HG02870 (cell line): ENCODE data around the gene CAMK2G.
"Not testable (repeated sequence)": the region's sequence is repeated elsewhere in the genome, so short reads cannot be mapped to it uniquely, and the experiment has no call there.

Experiments used
- ATAC-seq: cut with Tn5 transposase; IDR thresholded peaks from one replicate; pipeline ENCODE4 v1.9.1; 2021; ENCODE audit warnings: mild to moderate bottlenecking, moderate library complexity; ENCODE audit not compliant: unreplicated experiment

Gene CAMK2G

DNA sequence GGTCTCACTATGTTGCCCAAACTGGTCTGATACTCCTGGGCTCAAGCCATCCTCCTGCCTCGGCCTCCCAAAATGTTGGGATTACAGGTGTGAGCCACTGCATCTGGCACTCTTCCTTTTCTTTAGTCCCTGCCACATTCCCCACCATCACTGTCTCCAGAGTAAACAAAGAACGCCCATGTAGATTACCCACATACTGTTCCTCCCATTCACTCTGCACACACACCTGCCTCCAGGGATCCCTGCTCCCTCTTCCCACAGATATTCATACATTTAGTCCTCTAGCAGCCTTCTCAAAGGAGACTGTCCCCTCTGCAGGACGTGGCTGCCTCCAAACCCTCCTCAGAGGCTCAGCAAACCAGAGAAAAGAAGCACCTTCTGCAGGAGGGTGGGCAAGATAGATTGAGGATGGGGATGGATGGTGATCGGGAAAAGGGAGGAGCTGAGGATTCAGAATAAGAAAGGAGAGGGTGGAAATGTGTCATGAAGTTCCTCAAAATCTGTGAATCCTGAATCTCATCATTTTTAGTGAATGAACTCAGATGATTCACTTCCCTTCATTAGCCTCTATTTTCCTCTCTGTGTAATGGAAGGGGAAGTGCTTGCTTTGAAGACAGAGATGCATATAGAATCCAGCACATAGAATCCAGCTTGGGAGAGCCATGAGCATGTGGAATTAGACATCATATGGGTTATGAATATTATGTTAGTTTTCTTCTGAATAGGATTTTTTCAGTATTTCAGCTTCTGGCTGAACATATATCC, 31.1 kb upstream of the CAMK2G start:
- no peak for ATAC-seq

DNA sequence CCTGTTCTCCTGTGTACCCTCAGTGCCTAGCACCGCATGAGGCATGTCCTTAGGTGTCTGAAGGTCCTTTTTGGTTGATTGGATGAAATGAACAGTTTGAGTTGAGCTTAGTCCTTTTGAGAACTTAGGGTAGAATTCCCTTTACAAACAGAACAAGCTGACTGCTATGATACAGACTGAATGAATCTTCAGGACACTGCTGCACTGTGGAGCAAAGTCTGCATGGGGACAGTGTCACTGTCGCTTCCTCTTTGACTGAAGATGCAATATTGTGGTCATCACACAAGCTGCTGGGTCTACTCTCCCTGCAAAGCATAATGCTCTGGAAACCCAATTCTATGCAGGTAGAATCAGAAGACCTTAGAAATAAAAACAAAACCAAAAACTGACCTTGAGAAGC, 28.0 kb upstream of the CAMK2G start:
- ATAC-seq, result no peak

DNA sequence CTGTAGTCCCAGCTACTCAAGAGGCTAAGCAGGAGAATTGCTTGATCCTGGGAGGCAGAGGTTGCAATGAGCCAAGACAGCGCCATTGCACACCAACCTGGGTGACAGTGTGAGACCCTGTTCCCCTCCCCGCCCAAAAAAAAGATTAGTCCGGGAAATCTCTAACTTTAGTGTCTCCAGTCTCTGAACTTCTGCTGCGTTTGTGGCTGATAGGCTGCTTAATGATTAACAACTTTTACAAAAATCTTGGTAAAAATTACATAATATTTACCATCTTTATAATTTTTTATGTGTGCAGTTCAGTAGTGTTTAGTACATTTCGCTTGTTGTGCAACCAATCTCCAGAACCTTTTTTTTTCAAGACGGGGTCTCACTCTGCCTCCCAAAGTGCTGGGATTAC, 26.9 kb upstream of the CAMK2G start:
- no peak for ATAC-seq

DNA sequence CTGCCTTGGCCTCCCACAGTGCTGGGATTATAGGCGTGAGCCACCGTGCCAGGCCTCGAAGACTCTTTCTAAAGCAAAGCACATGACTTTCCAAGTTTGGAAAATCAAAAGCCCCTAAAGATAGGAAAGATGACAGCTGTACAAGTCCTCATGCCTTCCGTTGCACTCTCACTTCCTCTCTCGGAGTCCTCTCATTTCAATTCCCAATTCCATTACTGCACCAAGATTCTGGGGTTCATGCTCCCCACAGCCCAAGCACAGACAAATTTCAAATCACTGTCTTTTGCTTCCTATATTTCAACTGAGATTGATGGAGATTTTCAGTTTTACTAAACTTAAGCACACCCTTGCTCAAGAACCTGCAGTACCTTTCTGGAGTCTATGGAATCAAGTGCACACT, 25.7 kb upstream of the CAMK2G start:
- ATAC-seq, result no peak

DNA sequence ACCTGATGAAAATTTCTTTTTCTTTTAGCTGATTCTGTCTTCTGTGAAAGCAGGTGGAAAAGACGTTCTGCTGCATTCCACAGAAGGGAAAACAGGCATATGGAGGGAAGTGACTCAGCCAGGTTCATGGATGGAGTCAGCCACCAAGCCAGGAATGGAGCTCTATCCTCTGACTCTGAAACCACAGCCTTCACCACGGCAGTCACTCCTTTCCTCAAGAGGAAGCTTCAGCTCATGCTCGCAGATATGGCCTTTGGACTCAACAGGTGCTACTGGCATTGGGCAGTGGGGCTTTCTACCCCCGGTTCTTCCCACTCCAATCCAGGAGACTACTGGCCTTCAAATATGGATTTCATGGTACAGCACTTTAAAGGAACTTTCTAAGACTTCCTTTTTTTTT, 25.1 kb upstream of the CAMK2G start:
- ATAC-seq, result no peak

DNA sequence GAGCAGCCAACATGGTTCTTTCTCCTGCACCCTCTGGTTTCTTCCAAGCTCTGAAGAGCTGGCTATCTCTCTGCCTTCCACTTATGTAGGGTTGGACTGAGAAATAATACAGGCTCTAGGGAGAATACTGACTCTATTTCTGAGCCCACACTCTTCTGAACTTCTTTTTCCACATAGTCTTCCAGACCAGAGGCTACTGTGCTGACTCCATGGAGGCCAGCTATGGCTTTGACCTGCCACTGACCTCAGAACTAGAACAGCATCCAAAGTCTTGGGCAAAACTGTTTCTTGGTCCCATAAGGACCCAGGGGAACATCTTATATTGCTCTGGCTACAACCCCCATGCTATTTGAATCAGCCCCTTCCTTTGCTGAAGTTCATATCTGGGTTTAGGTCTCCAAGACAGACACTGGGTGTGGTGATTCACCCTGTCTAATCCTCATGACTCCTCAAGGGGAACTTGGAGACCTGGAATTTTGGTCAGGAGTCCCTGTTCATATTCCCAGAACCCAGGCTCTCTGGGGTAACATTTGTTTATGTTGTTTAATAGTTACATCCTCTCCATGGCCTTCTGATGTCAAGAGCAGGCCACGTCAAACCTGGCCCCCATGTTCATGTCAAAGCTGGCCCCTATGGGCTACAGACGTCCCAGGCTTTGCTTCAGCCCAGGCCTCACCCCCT, 24.5 kb upstream of the CAMK2G start:
- ATAC-seq, result no peak

DNA sequence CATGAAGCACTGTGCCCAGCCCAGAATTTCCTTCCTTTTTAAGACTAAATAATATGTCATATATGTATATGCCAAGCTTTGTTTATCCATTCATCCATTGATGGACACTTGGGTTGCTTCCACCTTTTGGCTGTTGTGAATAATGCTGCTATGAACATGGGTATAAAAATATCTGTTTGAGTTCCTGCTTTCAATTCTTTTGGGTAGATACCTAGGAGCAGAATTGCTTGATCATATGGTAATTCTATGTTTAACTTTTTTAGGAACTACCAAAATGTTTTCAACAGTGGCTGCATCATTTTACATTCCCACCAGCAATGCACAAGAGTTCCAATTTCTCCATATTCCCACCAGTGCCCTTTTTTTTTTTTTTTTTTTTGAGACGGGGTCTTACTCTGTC, 23.3 kb upstream of the CAMK2G start:
- no peak for ATAC-seq

DNA sequence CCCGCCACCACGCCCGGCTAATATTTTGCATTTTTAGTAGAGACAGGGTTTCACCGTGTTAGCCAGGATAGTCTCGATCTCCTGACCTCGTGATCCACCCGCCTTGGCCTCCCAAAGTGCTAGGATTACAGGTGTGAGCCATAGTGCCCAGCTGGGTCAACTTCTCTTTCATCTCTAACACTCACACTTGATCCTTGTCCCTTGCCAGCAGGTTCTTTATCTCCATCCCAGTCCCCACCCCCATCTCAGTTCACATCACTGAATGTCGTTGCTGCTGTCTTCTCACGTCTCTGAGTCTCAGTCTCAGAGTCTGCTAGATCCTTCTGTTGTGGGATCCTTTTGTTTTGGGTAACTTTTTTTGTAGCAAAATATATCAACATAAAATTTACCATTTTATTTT, 21.0 kb upstream of the CAMK2G start:
- not testable (repeated sequence) for ATAC-seq

DNA sequence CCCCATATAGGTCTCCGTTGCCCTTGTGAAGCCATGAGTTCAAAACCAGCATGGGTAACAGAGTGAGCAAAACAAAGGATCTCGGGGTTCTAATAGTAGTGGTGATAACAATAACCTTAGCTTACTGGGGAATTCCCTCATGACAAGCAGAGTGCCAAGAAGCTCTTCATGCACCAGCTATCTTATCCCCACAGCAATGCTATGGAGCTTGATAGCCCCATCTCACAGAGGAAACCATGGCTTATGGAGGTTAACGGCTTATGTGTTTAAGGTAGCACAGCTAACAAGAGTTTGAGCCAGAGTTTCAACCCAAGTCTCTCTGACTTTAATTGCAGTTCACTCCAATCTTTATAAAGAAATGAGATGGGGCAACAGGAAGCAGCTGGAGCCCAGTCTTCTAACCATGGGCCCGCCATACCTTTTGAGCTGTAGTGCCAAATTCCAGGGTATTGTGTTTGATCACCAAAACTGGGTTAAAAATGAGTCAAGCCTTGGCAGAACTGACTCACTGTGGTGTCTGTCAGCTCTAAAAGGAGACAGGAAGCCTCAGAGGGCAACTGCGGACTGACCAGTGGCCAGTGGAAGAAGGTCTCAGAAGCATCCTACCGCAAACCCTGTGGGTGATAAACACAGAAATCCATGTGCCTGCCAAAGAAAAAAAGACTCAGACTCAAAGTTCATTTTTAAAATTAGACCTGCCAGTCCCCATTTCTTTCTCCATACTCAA, 20.1 kb upstream of the CAMK2G start:
- no peak for ATAC-seq

DNA sequence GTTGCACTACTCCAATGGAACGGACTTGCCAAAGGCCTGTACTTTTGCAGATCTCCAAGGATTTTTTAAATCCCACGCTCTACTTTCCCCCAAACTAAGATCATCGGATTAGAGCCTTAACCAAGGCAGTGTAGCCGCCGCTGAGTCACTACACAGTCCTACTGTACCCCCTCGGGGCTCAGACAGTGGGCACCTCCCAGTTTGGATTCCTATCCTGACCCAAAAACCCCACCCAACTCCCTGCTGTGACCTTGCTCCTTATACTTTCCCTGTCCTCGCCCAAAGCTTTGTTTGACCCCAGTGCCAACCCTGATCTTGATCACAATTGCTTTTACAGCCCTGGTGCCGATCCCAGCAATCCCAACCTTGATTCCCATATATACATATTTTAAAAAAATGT, 19.1 kb upstream of the CAMK2G start:
- no peak for ATAC-seq

DNA sequence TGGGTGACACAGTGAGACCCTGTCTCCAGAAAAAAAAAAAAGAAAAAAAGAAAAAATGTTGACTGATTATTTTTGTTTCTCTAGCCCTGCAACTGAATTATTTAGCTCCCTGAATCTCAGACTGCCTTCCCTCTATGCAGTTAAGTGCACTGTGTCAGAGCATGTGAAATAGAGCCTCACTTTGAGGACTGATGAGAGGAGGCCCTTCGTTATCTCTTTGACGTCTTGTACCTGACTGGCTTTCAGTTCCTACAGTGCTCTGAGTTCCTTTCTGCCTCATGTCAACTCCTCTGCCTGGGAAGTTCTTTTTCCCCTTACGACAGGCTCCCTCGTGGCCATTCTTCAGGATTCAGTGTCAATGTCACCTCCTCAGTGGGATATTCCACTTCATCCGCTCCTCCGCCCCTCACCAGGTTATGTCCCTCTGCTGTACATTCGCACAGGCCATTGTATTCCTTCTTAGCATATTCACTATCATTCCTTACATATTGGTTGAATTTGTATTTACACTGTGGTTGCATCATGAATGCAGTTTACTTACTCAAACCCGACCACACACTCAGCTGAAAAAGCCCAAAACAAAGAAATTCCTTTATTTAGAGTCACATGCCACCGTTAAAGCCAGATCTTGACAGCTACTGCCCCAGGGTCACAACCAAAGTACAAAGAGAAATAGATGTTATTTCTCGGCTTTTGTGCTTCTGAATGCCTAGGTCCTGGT, 18.1 kb upstream of the CAMK2G start:
- ATAC-seq, result no peak

DNA sequence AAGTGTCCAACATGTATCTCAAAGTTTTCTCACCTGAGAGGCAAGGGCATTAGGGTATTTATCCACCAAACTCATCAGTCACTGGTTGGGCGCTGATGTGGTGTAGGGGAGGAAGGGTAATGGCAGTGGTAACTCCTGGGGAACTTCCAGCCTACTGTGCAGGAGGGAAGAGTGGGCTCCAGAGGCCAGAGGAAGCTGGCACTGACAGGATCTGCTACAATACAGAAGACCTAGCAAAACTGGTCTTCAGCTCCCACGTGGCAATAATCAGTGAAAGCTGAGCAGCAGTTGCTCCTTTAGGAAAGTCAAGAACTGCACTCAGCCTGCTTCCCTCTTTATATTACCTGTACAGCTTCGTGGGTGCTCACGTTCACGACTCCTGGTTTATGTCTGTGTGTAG, 17.2 kb upstream of the CAMK2G start:
- no peak for ATAC-seq

DNA sequence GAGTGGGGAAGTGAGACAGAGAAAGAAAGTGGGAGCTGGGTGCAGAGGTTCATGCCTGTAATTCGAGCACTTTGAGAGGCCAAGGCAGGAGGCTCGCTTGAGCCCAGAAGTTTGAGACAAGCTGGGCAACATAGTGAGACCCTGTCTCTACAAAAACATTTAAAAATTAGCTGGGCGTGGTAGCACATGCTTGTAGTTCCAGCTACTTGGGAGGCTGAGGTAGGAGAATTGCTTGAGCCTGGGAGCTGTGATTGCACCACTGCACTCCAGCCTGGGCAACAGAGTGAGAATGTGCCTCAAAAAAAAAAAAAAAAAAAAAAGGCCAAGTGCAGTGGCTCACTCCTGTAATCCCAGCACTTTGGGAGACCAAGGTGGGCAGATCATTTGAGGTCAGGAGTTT, 16.5 kb upstream of the CAMK2G start:
- ATAC-seq, result not testable (repeated sequence)

DNA sequence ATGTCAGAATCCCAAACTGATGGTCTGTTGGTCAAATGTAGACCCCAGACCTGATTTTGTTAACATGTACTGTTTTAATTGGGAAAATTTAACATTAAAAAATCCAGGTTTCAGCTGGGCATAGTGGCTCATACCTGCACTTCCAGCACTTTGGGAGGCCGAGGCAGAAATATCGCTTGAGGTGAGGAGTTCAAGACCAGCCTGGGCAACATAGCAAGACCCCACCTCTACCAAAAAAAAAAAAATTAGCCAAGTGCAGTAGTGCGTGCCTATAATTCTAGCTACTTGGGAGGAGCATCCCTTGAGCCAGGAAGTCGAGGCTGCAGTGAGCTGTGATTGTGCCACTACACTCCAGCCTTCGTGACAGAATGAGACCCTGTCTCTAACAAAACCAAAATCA, 15.9 kb upstream of the CAMK2G start:
- ATAC-seq, result no peak

DNA sequence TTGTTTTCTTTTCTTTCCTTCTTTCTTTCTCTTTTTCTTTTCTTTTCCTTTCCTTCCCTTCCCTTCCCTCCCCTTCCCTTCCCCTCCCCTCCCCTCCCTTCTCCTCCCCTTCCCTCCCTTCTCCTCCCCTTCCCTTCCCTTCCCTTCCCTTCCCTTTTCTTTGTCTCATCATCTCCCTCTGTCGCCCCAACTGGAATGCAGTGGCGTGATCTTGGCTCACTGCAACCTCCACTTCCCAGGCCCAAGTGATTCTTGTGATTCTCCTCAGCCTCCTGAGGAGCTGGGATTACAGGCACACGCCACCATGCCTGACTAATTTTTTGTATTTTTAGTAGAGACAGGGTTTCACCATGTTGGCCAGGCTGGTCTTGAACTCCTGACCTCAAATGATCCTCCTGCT, 15.1 kb upstream of the CAMK2G start:
- not testable (repeated sequence) for ATAC-seq

DNA sequence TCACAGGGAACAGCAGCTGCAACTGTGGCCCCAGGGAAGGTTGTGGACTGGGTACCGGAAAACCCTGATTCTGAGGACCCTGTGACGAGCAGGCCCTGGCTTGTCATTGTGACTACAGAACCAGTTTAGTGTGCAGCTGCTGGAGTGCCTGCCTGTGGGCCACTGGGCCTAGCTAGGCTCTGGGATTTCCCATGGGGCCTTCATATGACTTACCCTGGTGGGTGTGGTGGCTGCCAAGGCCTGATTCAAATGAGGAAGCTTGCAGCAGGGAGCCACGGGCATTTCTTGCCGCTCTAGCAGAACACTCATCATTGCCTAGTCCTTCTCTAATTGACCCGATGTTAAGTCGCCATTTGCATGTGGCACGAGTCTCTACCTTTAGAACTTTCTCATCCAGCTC, 14.7 kb upstream of the CAMK2G start:
- ATAC-seq, result no peak

DNA sequence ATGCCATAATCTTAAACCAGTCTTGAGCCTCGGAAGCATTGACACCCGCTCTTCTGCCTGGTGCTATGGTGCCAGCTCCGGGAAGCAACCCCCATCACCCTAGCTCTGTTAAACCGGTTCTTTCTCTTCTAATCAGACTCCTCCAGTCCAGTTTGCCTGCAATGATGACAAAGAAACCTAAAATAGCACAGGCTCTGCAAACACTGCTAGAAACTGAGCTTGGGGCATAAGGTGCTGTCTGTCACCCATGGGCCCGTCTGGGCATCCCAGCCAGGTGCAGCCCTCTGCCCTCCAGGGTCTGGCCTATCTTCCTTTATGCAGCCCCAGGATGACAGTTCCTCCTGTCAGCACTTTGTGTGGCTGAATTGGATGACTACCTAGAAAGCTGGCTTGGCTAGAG, 14.2 kb upstream of the CAMK2G start:
- no peak for ATAC-seq

DNA sequence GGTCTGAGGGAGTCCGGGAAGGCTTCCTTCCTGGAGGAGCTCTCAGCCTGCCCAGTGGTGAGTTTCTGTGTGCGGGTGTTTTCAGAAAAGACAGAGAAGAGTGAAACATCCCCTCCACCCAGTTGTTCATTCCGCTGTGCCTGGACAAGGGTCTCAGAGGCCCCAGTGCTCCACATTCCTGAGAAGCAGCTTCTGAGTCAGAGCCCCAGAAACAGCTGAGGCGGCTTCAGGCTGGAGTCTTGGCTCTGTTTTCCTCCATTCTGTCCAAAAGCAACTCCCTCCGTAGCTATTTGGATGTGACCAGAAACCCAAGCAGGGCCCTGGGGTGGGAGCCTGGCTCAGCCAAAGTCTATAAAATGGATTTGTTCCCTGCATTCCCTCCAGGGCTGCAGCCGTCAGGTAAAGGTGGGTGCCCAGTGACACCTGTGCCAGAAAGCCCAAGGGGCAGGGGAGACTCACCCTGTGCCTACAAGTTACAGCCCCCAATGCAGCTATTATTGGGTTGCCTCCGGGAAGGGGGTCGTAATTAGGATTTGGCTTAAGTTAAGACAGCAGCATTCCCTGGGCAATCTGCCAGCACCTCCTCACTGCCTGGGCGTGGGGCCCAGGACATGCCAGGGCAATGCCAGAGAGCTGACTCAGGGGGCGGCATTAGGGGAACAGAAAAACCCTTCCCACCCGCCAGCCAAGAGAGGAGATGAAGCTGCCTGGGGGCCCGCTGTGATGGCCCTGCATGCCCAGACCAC, 13.1 kb upstream of the CAMK2G start:
- ATAC-seq, result no peak

DNA sequence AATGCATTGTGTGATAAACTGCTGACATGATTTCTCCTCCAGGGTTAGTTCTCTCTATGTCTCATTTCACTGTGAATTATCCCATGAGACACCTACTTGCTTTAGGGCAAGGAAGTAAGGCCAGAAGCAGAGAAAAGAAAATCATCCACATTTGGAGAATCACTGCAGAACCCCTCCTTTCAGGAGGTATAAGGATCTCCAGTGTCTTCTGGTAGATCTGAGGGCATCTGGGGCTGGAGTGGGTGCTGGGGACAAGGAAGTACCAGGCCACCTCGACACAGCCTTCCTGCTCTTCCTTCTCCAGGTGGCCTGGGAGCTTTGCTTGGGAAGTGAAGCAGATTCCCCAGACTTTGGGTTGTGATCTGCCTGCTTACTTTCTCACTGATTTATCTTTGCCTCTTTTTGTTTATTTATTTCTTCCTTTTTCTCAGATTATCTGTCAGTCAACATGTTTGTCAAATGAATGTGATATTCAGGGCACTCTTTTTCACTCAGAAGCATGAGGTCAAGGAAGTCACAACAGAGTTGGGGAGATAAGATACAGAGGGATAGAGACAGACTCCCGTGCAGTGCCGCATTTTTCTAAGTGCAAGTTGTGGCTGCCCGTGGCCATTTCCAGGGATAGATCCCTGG, 12.4 kb upstream of the CAMK2G start:
- no peak for ATAC-seq

DNA sequence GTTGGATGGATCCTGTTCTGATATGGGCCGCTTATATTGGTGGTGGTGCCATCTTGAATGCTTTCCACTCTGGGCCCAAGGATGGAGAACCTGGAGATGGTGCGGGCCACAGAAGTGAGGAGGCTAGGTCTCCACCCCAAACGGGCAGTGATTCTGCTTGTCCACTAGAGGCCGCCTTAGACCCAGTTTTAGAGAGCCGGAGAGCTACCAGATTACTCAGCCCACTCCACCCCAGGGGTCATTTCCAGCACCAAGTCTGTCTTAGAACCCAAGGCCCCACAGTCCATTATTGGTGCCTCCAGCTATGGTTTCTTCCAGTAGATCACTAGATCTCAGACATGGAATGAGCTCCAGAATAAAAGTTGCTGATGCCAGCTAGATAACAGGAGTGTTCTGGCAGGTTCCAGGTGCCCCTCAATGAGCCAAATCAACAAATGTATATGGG, 11.8 kb upstream of the CAMK2G start:
- no peak for ATAC-seq
